K562 treated with DMSO at 1 percent for 4 hours (cell line): ENCODE data around the gene TPD52L3. TPM values are rescaled to one million over a fixed set of nuclear protein-coding genes. Genes with fewer than 3 reads are reported as not detected.

Experiments
- total RNA-seq: library from RNA; unstranded; fragments of 300-600 nt; gene quantifications from 2 replicates; pipeline ENCODE4 v1.2.3, GENCODE V29; 2022; ENCODE audit not compliant: insufficient read depth

The TPD52L3 gene
- total RNA-seq: not detected in 2 replicates

GRCh38 chr9:6328103-6328502 is at the start of gene TPD52L3:
TSS of gene TPD52L3 (plus strand) at chr9:6328375. CDS start at chr9:6328596, 221 bp downstream.

Other genes starting within 250 kb of the TPD52L3 start
- not detected in 2 replicates for gene IL33, start 112.6 kb upstream of the TPD52L3 start, total RNA-seq
- 7.8 and 8.5 TPM in 2 replicates for gene UHRF2, start 84.8 kb downstream of the TPD52L3 start, total RNA-seq